Mesenchymal stem cell (in vitro differentiated cells and primary cell): ENCODE data around the gene AGER.

Experiments
- DNase-seq: peaks from one replicate; pipeline ENCODE4 v3.0.0-alpha.2; 2013
- H2AFZ ChIP-seq: one replicate; pipeline ENCODE4 v1.6.1; 2013; ENCODE audit warnings: low read depth, mild to moderate bottlenecking, control low read depth, inconsistent platforms, low read length, moderate library complexity
- H2AK5ac ChIP-seq: 2 replicates; pipeline ENCODE4 v1.6.1; 2013; ENCODE audit warnings: low read length, moderate library complexity, mild to moderate bottlenecking, inconsistent platforms; ENCODE audit not compliant: severe bottlenecking
- H2BK120ac ChIP-seq: one replicate; pipeline ENCODE4 v1.6.1; 2013; ENCODE audit warnings: low read depth, mild to moderate bottlenecking, inconsistent platforms, low read length, moderate library complexity
- H2BK12ac ChIP-seq, 2 experiments: one replicate each; pipeline ENCODE4 v1.6.1; 2013; ENCODE audit warnings: inconsistent platforms in 2 of 2, low read length in 2 of 2, mild to moderate bottlenecking in 2 of 2, moderate library complexity in 2 of 2, control low read depth in 1 of 2
- H2BK15ac ChIP-seq: one replicate; pipeline ENCODE4 v1.6.1; 2013; ENCODE audit warnings: mild to moderate bottlenecking, low read depth, inconsistent platforms; ENCODE audit not compliant: poor library complexity, severe bottlenecking
- H2BK5ac ChIP-seq: 2 replicates; pipeline ENCODE4 v1.6.1; 2013; ENCODE audit warnings: low read depth, mild to moderate bottlenecking, low read length, control low read depth, inconsistent platforms; ENCODE audit not compliant: poor library complexity, severe bottlenecking
- H3K14ac ChIP-seq, 2 experiments: one replicate each; pipeline ENCODE4 v1.6.1; 2013; ENCODE audit warnings: inconsistent platforms in 2 of 2, low read length in 2 of 2, control low read depth in 1 of 2, mild to moderate bottlenecking in 1 of 2, moderate library complexity in 1 of 2
- H3K18ac ChIP-seq, 2 experiments: one replicate each; pipeline ENCODE4 v1.6.1; 2013; ENCODE audit warnings: inconsistent platforms in 2 of 2, low read length in 2 of 2, control low read depth in 1 of 2, low read depth in 1 of 2, mild to moderate bottlenecking in 1 of 2
- H3K23ac ChIP-seq, 2 experiments: one replicate each; pipeline ENCODE4 v1.6.1; 2013; ENCODE audit warnings: inconsistent platforms in 2 of 2, low read length in 2 of 2, mild to moderate bottlenecking in 2 of 2, moderate library complexity in 2 of 2, control low read depth in 1 of 2
- H3K27ac ChIP-seq: 2 replicates; pipeline ENCODE4 v1.5.1; 2013; ENCODE audit warnings: mild to moderate bottlenecking, moderate library complexity, low read length, control low read depth, inconsistent platforms; ENCODE audit not compliant: poor library complexity, severe bottlenecking
- H3K27me3 ChIP-seq, 2 experiments: 2 replicates each; pipeline versions ENCODE4 v1.6.1 to v1.7.0; 2013; ENCODE audit warnings: low read length in 2 of 2, mild to moderate bottlenecking in 2 of 2, moderate library complexity in 2 of 2, control low read depth in 1 of 2, inconsistent platforms in 1 of 2; ENCODE audit not compliant: control insufficient read depth in 1 of 2, insufficient read depth in 1 of 2
- H3K36me3 ChIP-seq, 2 experiments: 2 replicates each; pipeline versions ENCODE4 v1.6.1 to v1.7.0; 2013; ENCODE audit warnings: low read length in 2 of 2, control low read depth in 1 of 2, inconsistent platforms in 1 of 2, low read depth in 1 of 2, mild to moderate bottlenecking in 1 of 2; ENCODE audit not compliant: insufficient read depth in 2 of 2, control insufficient read depth in 1 of 2
- H3K4ac ChIP-seq, 2 experiments: one replicate each; pipeline ENCODE4 v1.6.1; 2013; ENCODE audit warnings: inconsistent platforms in 2 of 2, low read length in 2 of 2, mild to moderate bottlenecking in 2 of 2, moderate library complexity in 2 of 2, control low read depth in 1 of 2, low read depth in 1 of 2
- H3K4me1 ChIP-seq: 2 replicates; pipeline ENCODE4 v1.6.1; 2013; ENCODE audit warnings: low read depth, low read length, control low read depth; ENCODE audit not compliant: control insufficient read depth, insufficient read depth
- H3K4me2 ChIP-seq: 2 replicates; pipeline ENCODE4 v1.6.1; 2013; ENCODE audit warnings: low read length, mild to moderate bottlenecking, inconsistent platforms; ENCODE audit not compliant: poor library complexity, severe bottlenecking
- H3K4me3 ChIP-seq, 2 experiments: 2 replicates each; pipeline versions ENCODE4 v1.5.1 to v1.7.0; 2013; ENCODE audit warnings: low read length in 2 of 2, mild to moderate bottlenecking in 2 of 2, control low read depth in 1 of 2, low read depth in 1 of 2; ENCODE audit not compliant: insufficient read depth in 1 of 2
- H3K79me1 ChIP-seq: replicated peaks from 2 replicates; pipeline ENCODE4 v1.6.1; 2013; ENCODE audit warnings: mild to moderate bottlenecking, control low read depth, low read length, inconsistent platforms; ENCODE audit not compliant: poor library complexity, severe bottlenecking
- H3K9ac ChIP-seq: 2 replicates; pipeline ENCODE4 v1.7.0; 2013; ENCODE audit warnings: mild to moderate bottlenecking, low read length, moderate library complexity
- H3K9me3 ChIP-seq: 2 replicates; pipeline ENCODE4 v1.7.0; 2013; ENCODE audit warnings: mild to moderate bottlenecking, low read length; ENCODE audit not compliant: control insufficient read depth
- H4K8ac ChIP-seq: one replicate; pipeline ENCODE4 v1.6.1; 2013; ENCODE audit warnings: inconsistent platforms, mild to moderate bottlenecking, low read length, moderate library complexity
- H4K91ac ChIP-seq: one replicate; pipeline ENCODE4 v1.6.1; 2013; ENCODE audit warnings: mild to moderate bottlenecking, low read length, inconsistent platforms
- WGBS: methylation state at CpG from one replicate; pipeline ENCODE4 v1.1.7; 2013; ENCODE audit warnings: mixed read lengths; 5-methylcytosine and 5-hydroxymethylcytosine counted together

The AGER gene

GRCh38 chr6:32176476-32177182 lies 7.4 kb downstream of the AGER start:
- Histone ChIP-seq H3K9me3 (no peaks in the 10 kb centered on the region), H2BK5ac (no peak overlapping the region), H3K4me3 (peak overlapping the region in 1 of 2 experiments; percentile 99), H3K14ac (no peak overlapping the region), H2BK120ac (peak overlapping the region; percentile 36), H3K4me1 (peaks cover 20% of the 10 kb centered on the region), H3K18ac (peak overlapping the region; percentile 58 to 90), H3K23ac (no peak overlapping the region), H2BK15ac (no peak overlapping the region), H2AK5ac (peak overlapping the region; percentile 51), H3K4me2 (peak overlapping the region; percentile 85), H2AFZ (no peak overlapping the region), H3K79me1 (peaks cover 36% of the 10 kb centered on the region), H3K36me3 (peaks cover 17 to 18% of the 10 kb centered on the region in 2 experiments), H3K27ac (peak overlapping the region; percentile 99), H4K91ac (peak overlapping the region; percentile 16), H3K4ac (peak overlapping the region; percentile 10 to 77), H3K9ac (peak overlapping the region; percentile 92), H2BK12ac (no peak overlapping the region), H4K8ac (peak overlapping the region; percentile 94), H3K27me3 (no peaks in the 10 kb centered on the region)
- 24% methylated on average over 5 of the region's 5 CpGs for WGBS
- peak; percentile 84 for DNase-seq

- Histone ChIP-seq H3K27me3 (no peaks in the 10 kb centered on the region), H3K4me2 (peak within 1 kb of the TSS; percentile 89), H3K36me3 (peaks cover 15 to 16% of the 10 kb centered on the region in 2 experiments), H3K4me3 (peak within 1 kb of the TSS; percentile 99 to 100), H2BK5ac (peak within 1 kb of the TSS; percentile 33), H2AK5ac (peak within 1 kb of the TSS; percentile 51), H4K8ac (peak within 1 kb of the TSS; percentile 95), H2BK12ac (peak within 1 kb of the TSS in 1 of 2 experiments; percentile 74), H3K14ac (peak within 1 kb of the TSS in 1 of 2 experiments; percentile 91), H3K18ac (peak within 1 kb of the TSS; percentile 97 to 99), H3K4ac (peak within 1 kb of the TSS; percentile 15 to 81), H3K23ac (peak within 1 kb of the TSS in 1 of 2 experiments; percentile 34), H2BK120ac (peak within 1 kb of the TSS; percentile 86), H3K27ac (peak within 1 kb of the TSS; percentile 99), H4K91ac (peak within 1 kb of the TSS; percentile 97), H3K9me3 (no peaks in the 10 kb centered on the region), H3K9ac (peak within 1 kb of the TSS; percentile 92), H2AFZ (no peak within 1 kb of the TSS), H3K79me1 (peaks cover 36% of the 10 kb centered on the region), H2BK15ac (no peak within 1 kb of the TSS), H3K4me1 (peaks cover 20% of the 10 kb centered on the region)
- DNase-seq = peak; percentile 98
- 3% methylated on average over 17 of the region's 27 CpGs for WGBS
Measured at GRCh38 chr6:32175711-32176475, 8.2 kb downstream of the AGER start, which contains the start of gene AGPAT1. Gene AGPAT1, minus strand, starts transcription at chr6:32176084. Its CDS starts 4,588 bp downstream, at chr6:32171496.

- peak overlapping the region; percentile 86 for H2BK120ac ChIP-seq
- H3K27me3 ChIP-seq = no peaks in the 10 kb centered on the region
- peak overlapping the region in 1 of 2 experiments; percentile 91 for H3K14ac ChIP-seq
- peak overlapping the region; percentile 99 to 100 for H3K4me3 ChIP-seq
- no peak overlapping the region for H2AFZ ChIP-seq
- H2BK15ac ChIP-seq = no peak overlapping the region
- peaks cover 22% of the 10 kb centered on the region for H3K4me1 ChIP-seq
- peak overlapping the region in 1 of 2 experiments; percentile 34 for H3K23ac ChIP-seq
- no peak overlapping the region for H2AK5ac ChIP-seq
- H3K79me1 ChIP-seq = peaks cover 36% of the 10 kb centered on the region
- peak overlapping the region in 1 of 2 experiments; percentile 74 for H2BK12ac ChIP-seq
- H3K9ac ChIP-seq = peak overlapping the region; percentile 92
- H2BK5ac ChIP-seq = peak overlapping the region; percentile 33
- H3K18ac ChIP-seq = peak overlapping the region; percentile 97 to 99
- DNase-seq = no peak
- peak overlapping the region; percentile 97 for H4K91ac ChIP-seq
- no peak overlapping the region for H3K27ac ChIP-seq
- no peak overlapping the region for H4K8ac ChIP-seq
- no peaks in the 10 kb centered on the region for H3K9me3 ChIP-seq
- H3K4ac ChIP-seq = peak overlapping the region; percentile 15 to 34
- H3K4me2 ChIP-seq = peak overlapping the region; percentile 89
- peaks cover 16 to 18% of the 10 kb centered on the region in 2 experiments for H3K36me3 ChIP-seq
- 7% methylated on average over 2 of the region's 2 CpGs for WGBS
Measured at GRCh38 chr6:32175322-32175710, 8.7 kb downstream of the AGER start.

- WGBS = 100% methylated on average over 1 of the region's 1 CpG
Measured at GRCh38 chr6:32174416-32174815, 9.6 kb downstream of the AGER start.

More at GRCh38 chr6:32174416-32174815, 9.6 kb downstream of the AGER start:
- Histone ChIP-seq H3K27me3 (no peaks in the 10 kb centered on the region), H3K4me1 (peaks cover 20% of the 10 kb centered on the region), H2BK12ac (no peak overlapping the region), H3K4ac (no peak overlapping the region), H3K9ac (no peak overlapping the region), H3K27ac (no peak overlapping the region), H3K36me3 (peaks cover 20 to 21% of the 10 kb centered on the region in 2 experiments), H3K79me1 (peaks cover 31% of the 10 kb centered on the region), H2BK15ac (no peak overlapping the region), H2AK5ac (no peak overlapping the region), H3K4me3 (peak overlapping the region in 1 of 2 experiments; percentile 99), H3K18ac (no peak overlapping the region), H4K8ac (no peak overlapping the region), H2AFZ (no peak overlapping the region), H3K23ac (no peak overlapping the region), H2BK5ac (no peak overlapping the region), H3K4me2 (no peak overlapping the region), H4K91ac (no peak overlapping the region), H3K14ac (no peak overlapping the region), H3K9me3 (no peaks in the 10 kb centered on the region), H2BK120ac (no peak overlapping the region)
- DNase-seq = no peak
